Fibroblast of lung (primary cell): ENCODE measurements around the gene FCN2.

Experiments
- EZH2 ChIP-seq: IDR thresholded peaks from 2 replicates; pipeline ENCODE4 v1.5.1; 2012; ENCODE audit warnings: low read length, control low read depth, mild to moderate bottlenecking; ENCODE audit errors: missing control alignments
- TF ChIP-seq, protein P1 (sequence below), 2 donors: IDR thresholded peaks in 1 of 2; conservative IDR thresholded peaks in 1 of 2; 1 replicate in 1 of 2; 2 replicates in 1 of 2; pipeline ENCODE4 v1.5.1; 2011 to 2012; ENCODE audit warnings: low read length in 2 of 2, control low read depth in 1 of 2, inconsistent platforms in 1 of 2, low read depth in 1 of 2, mild to moderate bottlenecking in 1 of 2

- TF ChIP-seq, protein P1, sequence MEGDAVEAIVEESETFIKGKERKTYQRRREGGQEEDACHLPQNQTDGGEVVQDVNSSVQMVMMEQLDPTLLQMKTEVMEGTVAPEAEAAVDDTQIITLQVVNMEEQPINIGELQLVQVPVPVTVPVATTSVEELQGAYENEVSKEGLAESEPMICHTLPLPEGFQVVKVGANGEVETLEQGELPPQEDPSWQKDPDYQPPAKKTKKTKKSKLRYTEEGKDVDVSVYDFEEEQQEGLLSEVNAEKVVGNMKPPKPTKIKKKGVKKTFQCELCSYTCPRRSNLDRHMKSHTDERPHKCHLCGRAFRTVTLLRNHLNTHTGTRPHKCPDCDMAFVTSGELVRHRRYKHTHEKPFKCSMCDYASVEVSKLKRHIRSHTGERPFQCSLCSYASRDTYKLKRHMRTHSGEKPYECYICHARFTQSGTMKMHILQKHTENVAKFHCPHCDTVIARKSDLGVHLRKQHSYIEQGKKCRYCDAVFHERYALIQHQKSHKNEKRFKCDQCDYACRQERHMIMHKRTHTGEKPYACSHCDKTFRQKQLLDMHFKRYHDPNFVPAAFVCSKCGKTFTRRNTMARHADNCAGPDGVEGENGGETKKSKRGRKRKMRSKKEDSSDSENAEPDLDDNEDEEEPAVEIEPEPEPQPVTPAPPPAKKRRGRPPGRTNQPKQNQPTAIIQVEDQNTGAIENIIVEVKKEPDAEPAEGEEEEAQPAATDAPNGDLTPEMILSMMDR (conservative IDR thresholded peaks at IDR 0.05 in 1 of 2, IDR thresholded peaks at IDR 0.05 in 1 of 2; ENCODE audit: low read depth in 1 of 2, low read length in 2 of 2) = no peak
- no peak for TF ChIP-seq EZH2
These were observed 19.2 kb downstream of the FCN2 start for GRCh38 chr9:134899818-134900217.
